PC-9 (cell line): ENCODE results near the gene IL2RA. TPM values are rescaled to one million over a fixed set of nuclear protein-coding genes. Genes with fewer than 3 reads are reported as not detected.

ENCODE experiments used
- BruUV-seq: library from RNA; stranded (reverse); fragments of 400-500 nt; replicated peaks from 2 replicates; lab custom pipeline; 2021; lab: Mats Ljungman, UMichigan
- CTCF ChIA-PET: fragments of 300-600 bp; sonication (Branson Sonifier 250); formaldehyde crosslinking; loops from one replicate; lab custom pipeline; 2022; ENCODE audit warnings: antibody characterized with exemption; lab: Charles Lee
- POLR2A ChIA-PET: fragments of 300-600 bp; sonication (Branson Sonifier 250); formaldehyde crosslinking; loops from one replicate; lab custom pipeline; 2022; ENCODE audit warnings: antibody characterized with exemption; ENCODE audit not compliant: unreplicated experiment; lab: Charles Lee
- DNase-seq, 2 experiments: peaks; one replicate each; pipeline versions ENCODE4 v3.0.0 to v3.0.0-alpha.2; 2015 to 2022; ENCODE audit warnings: mixed read lengths in 1 of 2
- H2AFZ ChIP-seq: fragments of 200-600 bp; sonication (generic); 2 replicates; pipeline ENCODE4 v1.8.1; 2017; ENCODE audit warnings: antibody characterized with exemption
- H3F3A ChIP-seq: fragments of 200-600 bp; sonication (generic); 2 replicates; pipeline ENCODE4 v1.8.1; 2017; ENCODE audit warnings: antibody characterized with exemption, mild to moderate bottlenecking, low read depth; ENCODE audit not compliant: insufficient read depth
- H3K27ac ChIP-seq: fragments of 200-600 bp; sonication (generic); 2 replicates; pipeline ENCODE4 v1.6.1; 2016; ENCODE audit warnings: mixed run types
- H3K27me3 ChIP-seq: fragments of 200-600 bp; sonication (generic); 2 replicates; pipeline ENCODE4 v1.6.1; 2016; ENCODE audit warnings: low read depth, mixed run types; ENCODE audit not compliant: insufficient read depth
- H3K36me3 ChIP-seq: fragments of 200-600 bp; sonication (generic); 2 replicates; pipeline ENCODE4 v1.6.1; 2016; ENCODE audit warnings: low read depth, mixed run types
- H3K4me1 ChIP-seq: fragments of 200-600 bp; sonication (generic); replicated peaks from 2 replicates; pipeline ENCODE4 v1.6.1; 2016; ENCODE audit warnings: mixed run types; ENCODE audit not compliant: insufficient read depth
- H3K4me2 ChIP-seq: fragments of 200-600 bp; sonication (generic); 2 replicates; pipeline ENCODE4 v1.6.1; 2017; ENCODE audit warnings: mixed run types
- H3K4me3 ChIP-seq: fragments of 200-600 bp; sonication (generic); 2 replicates; pipeline ENCODE4 v1.6.1; 2016; ENCODE audit warnings: mixed run types
- H3K79me2 ChIP-seq: fragments of 200-600 bp; sonication (generic); 2 replicates; pipeline ENCODE4 v1.6.1; 2017; ENCODE audit warnings: low read depth, mixed run types
- H3K9me2 ChIP-seq: fragments of 200-600 bp; sonication (generic); 2 replicates; pipeline ENCODE4 v1.8.1; 2017; ENCODE audit warnings: mild to moderate bottlenecking; ENCODE audit not compliant: insufficient read depth
- H3K9me3 ChIP-seq: fragments of 200-600 bp; sonication (generic); 2 replicates; pipeline ENCODE4 v1.8.1; 2016; ENCODE audit warnings: low read depth; ENCODE audit not compliant: insufficient read depth
- H4K20me1 ChIP-seq: fragments of 200-600 bp; sonication (generic); 2 replicates; pipeline ENCODE4 v1.8.1; 2017; ENCODE audit not compliant: insufficient read depth
- CTCF ChIP-seq: fragments of 200-600 bp; sonication (generic); conservative IDR thresholded peaks from 2 replicates; pipeline ENCODE4 v1.6.1; 2017; ENCODE audit warnings: mixed run types, antibody characterized with exemption, mild to moderate bottlenecking, moderate library complexity
- EZH2 ChIP-seq: fragments of 200-600 bp; sonication (generic); IDR thresholded peaks from 2 replicates; pipeline ENCODE4 v1.8.0; 2017; ENCODE audit warnings: antibody characterized with exemption, low read depth
- intact Hi-C: fragments of 100-400 bp; cut with micrococcal nuclease; formaldehyde crosslinking; loops from one replicate; pipeline ENCODE4 v1.10.0; 2022; ENCODE audit not compliant: unreplicated experiment
- total RNA-seq: library from RNA; stranded (reverse); gene quantifications from 2 replicates; pipeline ENCODE4 v1.2.3, GENCODE V29; 2021

Gene IL2RA
- total RNA-seq, 1 experiment from 2014 or later, result not detected

DNA sequence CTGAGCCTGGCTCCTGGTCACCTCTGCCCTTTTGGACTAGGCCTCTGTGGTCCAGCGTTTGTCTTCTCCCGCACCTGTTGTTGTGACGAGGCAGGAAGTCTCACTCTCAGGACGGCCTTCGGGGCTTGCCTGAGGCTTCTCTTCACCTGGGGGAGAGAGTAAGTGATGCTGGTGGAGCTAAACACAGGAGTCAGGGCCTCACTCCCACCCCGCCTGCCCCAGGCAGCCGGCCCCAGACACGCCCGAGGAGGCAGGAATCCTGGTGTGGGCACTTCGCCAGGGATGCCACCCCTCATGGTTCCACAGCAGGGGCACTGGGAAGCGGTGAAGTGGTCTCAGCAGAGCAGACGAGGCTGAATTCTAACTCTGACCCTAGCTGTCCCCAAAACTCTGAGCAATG lies 42.4 kb downstream of the IL2RA start:
- Histone ChIP-seq H2AFZ (no peak overlapping the region), H3K9me3 (no peaks in the 10 kb centered on the region), H3K27me3 (no peaks in the 10 kb centered on the region), H3K27ac (no peak overlapping the region), H3K4me2 (no peak overlapping the region), H3K36me3 (no peaks in the 10 kb centered on the region), H3K4me1 (no peaks in the 10 kb centered on the region), H3K9me2 (no peaks in the 10 kb centered on the region), H3K4me3 (no peak overlapping the region), H3F3A (no peaks in the 10 kb centered on the region), H3K79me2 (no peaks in the 10 kb centered on the region), H4K20me1 (no peaks in the 10 kb centered on the region)
- ChIA-PET CTCF (no interaction called here), POLR2A (no interaction called here)
- DNase-seq, result no peak
- TF ChIP-seq EZH2 (no peak), CTCF (no peak)
- intact Hi-C loops, result no loop called here
- BruUV-seq, result no TSS peak

DNA sequence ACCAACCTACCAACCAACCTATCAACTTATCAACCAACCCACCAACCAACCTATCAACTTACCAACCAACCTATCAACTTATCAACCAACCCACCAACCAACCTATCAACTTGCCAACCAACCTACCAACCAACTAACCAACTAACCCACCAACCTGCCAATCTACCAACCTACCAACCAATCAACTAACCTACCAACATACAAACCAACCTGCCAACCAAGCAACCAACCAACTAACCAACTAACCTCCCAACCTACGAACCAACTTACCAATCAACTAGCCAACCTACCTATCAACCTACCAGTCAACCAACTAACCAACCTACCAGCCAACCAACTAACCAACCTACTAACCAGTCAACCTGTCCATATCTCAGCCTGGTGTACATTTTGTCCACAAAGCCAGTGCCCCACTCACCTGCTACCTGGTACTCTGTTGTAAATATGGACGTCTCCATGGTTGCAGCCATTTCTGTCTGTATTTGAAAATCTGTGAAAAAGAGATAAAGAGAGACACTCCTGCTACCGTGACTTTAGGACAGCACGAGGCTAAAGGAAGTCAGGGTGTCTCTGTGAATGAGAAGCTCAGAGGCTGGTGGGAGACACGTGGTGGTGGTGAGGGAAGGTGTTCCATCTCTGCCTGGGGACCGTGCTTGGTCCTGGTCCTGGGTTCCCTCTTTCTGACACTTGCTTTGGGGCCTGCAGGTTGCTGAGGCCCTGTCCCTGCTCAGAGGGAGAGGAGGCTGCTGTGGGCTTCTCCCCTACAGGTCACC lies 43.0 kb downstream of the IL2RA start:
- intact Hi-C loops, result no loop called here
- TF ChIP-seq EZH2 (no peak), CTCF (no peak)
- Histone ChIP-seq H4K20me1 (no peaks in the 10 kb centered on the region), H3F3A (no peaks in the 10 kb centered on the region), H3K4me3 (no peak overlapping the region), H3K27ac (no peak overlapping the region), H3K79me2 (no peaks in the 10 kb centered on the region), H3K27me3 (no peaks in the 10 kb centered on the region), H3K9me2 (no peaks in the 10 kb centered on the region), H3K4me2 (no peak overlapping the region), H2AFZ (no peak overlapping the region), H3K4me1 (no peaks in the 10 kb centered on the region), H3K36me3 (no peaks in the 10 kb centered on the region), H3K9me3 (no peaks in the 10 kb centered on the region)
- POLR2A ChIA-PET, result no interaction called here
- CTCF ChIA-PET, result no interaction called here
- no peak for DNase-seq
- no TSS peak for BruUV-seq

DNA sequence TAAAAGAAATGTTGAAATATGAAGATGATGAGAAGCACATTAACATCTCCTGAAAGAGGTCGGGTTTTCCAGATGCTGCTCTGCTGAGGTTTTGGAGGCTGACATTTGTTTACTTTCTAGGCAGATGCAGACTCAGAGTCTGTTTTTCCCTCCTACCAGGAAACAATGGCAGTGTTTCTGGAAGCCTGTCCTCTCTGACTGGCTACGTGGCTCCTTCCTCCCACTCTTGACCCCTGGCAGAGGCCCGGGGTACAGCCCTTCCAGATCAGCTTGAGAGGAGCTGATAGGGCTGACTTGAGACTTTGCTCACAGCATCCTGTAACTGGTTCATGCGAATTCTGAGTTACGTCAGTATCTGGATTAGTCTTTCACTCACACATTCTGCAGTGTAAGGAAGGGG lies 43.7 kb downstream of the IL2RA start:
- H3K4me1 ChIP-seq, result no peaks in the 10 kb centered on the region
- intact Hi-C loops, result no loop called here
- H3K4me2 ChIP-seq, result no peak overlapping the region
- no peaks in the 10 kb centered on the region for H4K20me1 ChIP-seq
- H3K9me3 ChIP-seq, result no peaks in the 10 kb centered on the region
- H3K27me3 ChIP-seq, result no peaks in the 10 kb centered on the region
- no peaks in the 10 kb centered on the region for H3K79me2 ChIP-seq
- H3K4me3 ChIP-seq, result no peak overlapping the region
- no peaks in the 10 kb centered on the region for H3K9me2 ChIP-seq
- TF ChIP-seq EZH2 (no peak), CTCF (no peak)
- no peak overlapping the region for H3K27ac ChIP-seq
- H3K36me3 ChIP-seq, result no peaks in the 10 kb centered on the region
- ChIA-PET CTCF (no interaction called here), POLR2A (no interaction called here)
- H3F3A ChIP-seq, result no peaks in the 10 kb centered on the region
- H2AFZ ChIP-seq, result no peak overlapping the region
- DNase-seq, result no peak
- no TSS peak for BruUV-seq
